OCI-LY3 (cell line): ENCODE results near the gene RABL6.
A peak's percentile ranks its signal among the peaks of the same experiment; 100 is the strongest.

ENCODE experiments used
- H2AFZ ChIP-seq: fragments of 200-600, 300-600 bp; shearing (Covaris generic); 2 replicates; pipeline ENCODE4 v1.6.0; 2014; ENCODE audit warnings: antibody characterized with exemption, low read depth, low read length
- H3K27ac ChIP-seq: fragments of 200-600, 300-600 bp; sonication (generic); 2 replicates; pipeline ENCODE4 v1.5.1; 2014; ENCODE audit warnings: mild to moderate bottlenecking, low read length, moderate library complexity, mixed read lengths
- H3K27me3 ChIP-seq: fragments of 200-600, 300-600 bp; sonication (generic); 2 replicates; pipeline ENCODE4 v1.6.1; 2014; ENCODE audit warnings: low read depth, low read length, mixed read lengths
- H3K36me3 ChIP-seq: fragments of 200-600, 300-600 bp; sonication (generic); replicated peaks from 2 replicates; pipeline ENCODE3; 2014; ENCODE audit warnings: low read depth, low read length, mixed read lengths
- H3K4me1 ChIP-seq: fragments of 300-600, 200-600 bp; sonication (generic); 2 replicates; pipeline ENCODE4 v1.6.1; 2014; ENCODE audit warnings: low read length, mixed read lengths
- H3K4me2 ChIP-seq: fragments of 200-600, 300-600 bp; sonication (generic); 2 replicates; pipeline ENCODE4 v1.6.1; 2014; ENCODE audit warnings: low read length, mixed read lengths
- H3K4me3 ChIP-seq: fragments of 300-600, 200-600 bp; sonication (generic); 2 replicates; pipeline ENCODE4 v1.5.1; 2014; ENCODE audit warnings: antibody characterized with exemption, mild to moderate bottlenecking, low read length, moderate library complexity
- H3K79me2 ChIP-seq: fragments of 300-600, 200-600 bp; shearing (Covaris generic); 2 replicates; pipeline ENCODE4 v1.6.1; 2014; ENCODE audit warnings: mild to moderate bottlenecking, low read length, mixed read lengths
- H3K9ac ChIP-seq: fragments of 300-600, 200-600 bp; shearing (Covaris generic); 2 replicates; pipeline ENCODE4 v1.6.0; 2014; ENCODE audit warnings: mild to moderate bottlenecking, low read length, moderate library complexity
- H3K9me3 ChIP-seq: fragments of 200-600, 300-600 bp; shearing (Covaris generic); 2 replicates; pipeline ENCODE4 v1.6.1; 2014; ENCODE audit warnings: low read length, mixed read lengths; ENCODE audit not compliant: insufficient read depth
- H4K20me1 ChIP-seq: fragments of 200-600, 300-600 bp; sonication (generic); 2 replicates; pipeline ENCODE4 v1.6.1; 2016; ENCODE audit warnings: low read length, mixed read lengths; ENCODE audit not compliant: insufficient read depth
- CTCF ChIP-seq: fragments of 200-600, 300-600 bp; sonication (generic); IDR thresholded peaks from 2 replicates; pipeline ENCODE4 v1.5.1; 2014; ENCODE audit warnings: antibody characterized with exemption, low read length, low read depth
- EZH2phosphoT487 ChIP-seq: fragments of 200-600 bp; shearing (Covaris generic); IDR thresholded peaks from 2 replicates; pipeline ENCODE4 v1.6.1; 2018; ENCODE audit warnings: antibody characterized with exemption, mixed run types, low read depth

RABL6 gene

GRCh38 chr9:136803551-136804508, 3.9 kb upstream of the RABL6 start:
- Histone ChIP-seq H3K4me1 (peaks cover 27% of the 10 kb centered on the region), H3K27ac (no peak overlapping the region), H3K79me2 (peaks cover 20% of the 10 kb centered on the region), H4K20me1 (peaks cover 15% of the 10 kb centered on the region), H3K27me3 (peaks cover 20% of the 10 kb centered on the region), H3K4me3 (no peak overlapping the region), H3K9me3 (no peaks in the 10 kb centered on the region), H3K4me2 (no peak overlapping the region), H3K36me3 (peaks cover 11% of the 10 kb centered on the region), H3K9ac (no peak overlapping the region), H2AFZ (no peak overlapping the region)
- TF ChIP-seq CTCF (no peak), EZH2phosphoT487 (no peak)

DNA sequence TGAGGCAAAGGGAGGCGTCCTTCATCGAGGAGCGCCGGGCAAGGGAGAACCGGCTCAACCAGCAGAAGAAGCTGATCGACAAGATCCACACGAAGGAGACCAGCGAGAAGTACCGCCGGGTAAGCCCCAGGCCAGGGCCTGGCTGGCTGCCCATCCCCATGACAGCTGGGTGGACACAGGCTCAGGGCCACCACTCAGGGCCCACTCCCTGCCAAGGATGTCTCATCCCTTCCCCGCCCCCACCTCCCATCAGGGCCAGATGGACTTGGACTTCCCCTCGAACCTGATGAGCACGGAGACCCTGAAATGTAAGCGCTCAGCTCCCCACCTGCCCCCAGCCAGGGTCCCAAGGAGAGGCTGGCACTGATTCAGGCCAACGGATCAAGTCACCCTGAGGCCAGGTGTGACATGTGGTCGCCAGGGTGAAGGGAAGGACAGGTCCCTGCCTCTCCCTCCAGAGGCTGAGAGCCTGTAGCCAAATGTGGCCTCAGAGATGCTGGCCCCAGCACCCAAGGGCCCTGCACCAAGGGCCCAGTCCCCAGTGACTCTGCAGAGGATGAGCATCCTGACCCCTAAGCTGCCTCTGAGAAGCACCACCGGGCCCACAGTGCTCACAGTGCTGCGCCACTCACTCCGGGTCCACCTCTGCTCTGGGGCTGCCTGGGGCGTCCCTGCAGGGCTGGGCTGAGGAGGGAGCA, 3.1 kb upstream of the RABL6 start:
- H3K4me3 ChIP-seq: no peak overlapping the region
- peaks cover 12% of the 10 kb centered on the region for H3K36me3 ChIP-seq
- H3K79me2 ChIP-seq: peaks cover 29% of the 10 kb centered on the region
- H2AFZ ChIP-seq: no peak overlapping the region
- H3K9me3 ChIP-seq: no peaks in the 10 kb centered on the region
- H3K27ac ChIP-seq: no peak overlapping the region
- H3K4me2 ChIP-seq: no peak overlapping the region
- peaks cover 31% of the 10 kb centered on the region for H3K4me1 ChIP-seq
- no peak for TF ChIP-seq CTCF
- TF ChIP-seq EZH2phosphoT487: no peak
- peaks cover 21% of the 10 kb centered on the region for H4K20me1 ChIP-seq
- H3K9ac ChIP-seq: no peak overlapping the region
- H3K27me3 ChIP-seq: peaks cover 13% of the 10 kb centered on the region

DNA sequence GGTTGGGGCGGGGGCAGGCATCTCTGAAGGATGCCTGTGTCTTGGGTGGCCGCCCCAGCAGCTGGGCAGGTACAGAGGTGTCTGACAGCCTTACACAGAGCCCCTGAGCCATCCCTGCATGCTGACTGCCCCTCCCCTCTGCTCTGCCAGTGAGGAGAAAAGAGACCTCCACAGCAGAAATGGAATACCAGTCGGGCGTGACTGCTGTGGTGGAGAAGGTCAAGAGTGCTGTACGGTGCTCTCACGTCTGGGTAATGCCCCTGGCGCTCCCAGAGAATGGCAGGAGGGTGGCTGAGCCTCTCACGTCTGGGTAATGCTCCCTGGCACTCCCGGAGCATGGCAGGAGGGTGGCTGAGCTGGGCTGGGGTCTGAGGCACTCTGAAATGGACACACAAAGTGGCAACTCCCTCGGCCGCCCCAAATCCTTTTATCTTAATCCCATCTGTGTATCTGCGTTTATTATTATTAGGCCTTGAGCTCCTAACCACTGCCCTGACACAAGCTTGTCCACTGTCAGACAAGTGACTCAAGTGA, 2.5 kb upstream of the RABL6 start:
- Histone ChIP-seq H2AFZ (no peak overlapping the region), H4K20me1 (peaks cover 26% of the 10 kb centered on the region), H3K79me2 (peaks cover 35% of the 10 kb centered on the region), H3K27me3 (peaks cover 13% of the 10 kb centered on the region), H3K4me2 (no peak overlapping the region), H3K4me3 (no peak overlapping the region), H3K9ac (no peak overlapping the region), H3K9me3 (no peaks in the 10 kb centered on the region), H3K4me1 (peaks cover 29% of the 10 kb centered on the region), H3K36me3 (peaks cover 18% of the 10 kb centered on the region), H3K27ac (no peak overlapping the region)
- TF ChIP-seq CTCF (no peak), EZH2phosphoT487 (no peak)

- peaks cover 43% of the 10 kb centered on the region for H3K79me2 ChIP-seq
- peaks cover 20% of the 10 kb centered on the region for H4K20me1 ChIP-seq
- no peak overlapping the region for H2AFZ ChIP-seq
- no peak overlapping the region for H3K4me3 ChIP-seq
- H3K27me3 ChIP-seq: peaks cover 7% of the 10 kb centered on the region; the same call in 1 of the 2 replicates
- TF ChIP-seq CTCF (no peak), EZH2phosphoT487 (no peak)
- H3K36me3 ChIP-seq: peaks cover 22% of the 10 kb centered on the region
- H3K9me3 ChIP-seq: no peaks in the 10 kb centered on the region
- peaks cover 22% of the 10 kb centered on the region for H3K4me1 ChIP-seq
- H3K4me2 ChIP-seq: peak overlapping the region; percentile 98; the same call in 1 of the 2 replicates
- H3K27ac ChIP-seq: no peak overlapping the region
- H3K9ac ChIP-seq: no peak overlapping the region
These were observed 1.7 kb upstream of the RABL6 start for GRCh38 chr9:136806067-136806466.
